AG09309 (cell line): ENCODE results near the gene CMSS1.

ENCODE experiments used
- DNase-seq: peaks from one replicate; pipeline ENCODE4 v3.0.0-alpha.2; 2010; ENCODE audit warnings: low read depth
- H3K4me3 ChIP-seq: 2 replicates; pipeline ENCODE4 v1.5.1; 2011; ENCODE audit warnings: mild to moderate bottlenecking, low read depth, low read length, moderate library complexity; ENCODE audit not compliant: control insufficient read depth
- TF ChIP-seq, protein P1 (sequence below): IDR thresholded peaks from 2 replicates; pipeline ENCODE4 v1.5.1; 2011; ENCODE audit warnings: mild to moderate bottlenecking, low read depth, low read length, inconsistent platforms; ENCODE audit not compliant: insufficient read depth, control insufficient read depth; ENCODE audit errors: missing control alignments

The CMSS1 gene

GRCh38 chr3:100108464-100109079, 290.9 kb downstream of the CMSS1 start:
- TF ChIP-seq, protein P1, sequence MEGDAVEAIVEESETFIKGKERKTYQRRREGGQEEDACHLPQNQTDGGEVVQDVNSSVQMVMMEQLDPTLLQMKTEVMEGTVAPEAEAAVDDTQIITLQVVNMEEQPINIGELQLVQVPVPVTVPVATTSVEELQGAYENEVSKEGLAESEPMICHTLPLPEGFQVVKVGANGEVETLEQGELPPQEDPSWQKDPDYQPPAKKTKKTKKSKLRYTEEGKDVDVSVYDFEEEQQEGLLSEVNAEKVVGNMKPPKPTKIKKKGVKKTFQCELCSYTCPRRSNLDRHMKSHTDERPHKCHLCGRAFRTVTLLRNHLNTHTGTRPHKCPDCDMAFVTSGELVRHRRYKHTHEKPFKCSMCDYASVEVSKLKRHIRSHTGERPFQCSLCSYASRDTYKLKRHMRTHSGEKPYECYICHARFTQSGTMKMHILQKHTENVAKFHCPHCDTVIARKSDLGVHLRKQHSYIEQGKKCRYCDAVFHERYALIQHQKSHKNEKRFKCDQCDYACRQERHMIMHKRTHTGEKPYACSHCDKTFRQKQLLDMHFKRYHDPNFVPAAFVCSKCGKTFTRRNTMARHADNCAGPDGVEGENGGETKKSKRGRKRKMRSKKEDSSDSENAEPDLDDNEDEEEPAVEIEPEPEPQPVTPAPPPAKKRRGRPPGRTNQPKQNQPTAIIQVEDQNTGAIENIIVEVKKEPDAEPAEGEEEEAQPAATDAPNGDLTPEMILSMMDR: no peak
- H3K4me3 ChIP-seq: no peak overlapping the region
- no peak for DNase-seq

DNA sequence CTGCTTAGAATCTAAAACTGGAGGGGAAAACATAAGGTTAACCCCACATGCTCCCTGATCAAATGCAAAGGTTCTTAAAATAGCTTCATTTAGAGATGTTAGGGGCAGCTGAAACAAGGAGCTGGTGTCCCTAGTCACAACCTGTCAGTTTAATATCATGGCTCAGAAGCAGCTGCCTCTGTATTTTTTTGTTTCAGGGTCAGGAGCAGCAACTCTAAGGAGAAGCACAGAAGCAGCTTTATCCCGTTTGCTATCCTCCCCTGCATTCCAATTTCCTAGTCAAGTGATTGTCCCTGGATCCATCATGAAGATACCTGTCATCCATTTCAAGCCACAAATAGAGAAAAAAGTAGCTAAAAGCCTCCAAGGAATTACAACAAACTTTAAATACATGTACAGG, 292.5 kb downstream of the CMSS1 start:
- DNase-seq: no peak
- TF ChIP-seq, protein P1: no peak
- no peak overlapping the region for H3K4me3 ChIP-seq

DNA sequence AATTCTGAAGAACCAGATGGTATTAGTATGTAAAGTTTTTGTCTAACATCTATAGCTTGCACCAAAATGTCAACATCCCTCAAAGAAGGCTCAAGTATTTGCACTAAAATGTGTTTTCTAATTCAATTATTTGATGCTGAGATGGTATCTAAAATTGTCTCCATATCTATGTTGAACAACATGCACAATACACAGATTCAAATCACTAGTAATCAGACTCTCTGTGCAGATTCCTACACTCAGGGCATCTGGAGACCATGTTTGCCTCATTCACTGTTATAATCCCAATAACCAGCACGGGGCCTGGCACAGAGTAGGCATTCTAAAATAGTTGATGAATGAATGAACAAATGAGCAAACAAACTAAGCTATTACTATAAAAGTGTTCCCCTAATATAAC, 294.1 kb downstream of the CMSS1 start:
- TF ChIP-seq, protein P1: no peak
- no peak for DNase-seq

GRCh38 chr3:100113723-100114412, 296.2 kb downstream of the CMSS1 start:
- TF ChIP-seq, protein P1: no peak
- no peak overlapping the region for H3K4me3 ChIP-seq
- DNase-seq: no peak

More for the DNA sequence above, 294.1 kb downstream of the CMSS1 start:
- no peak overlapping the region for H3K4me3 ChIP-seq

DNA sequence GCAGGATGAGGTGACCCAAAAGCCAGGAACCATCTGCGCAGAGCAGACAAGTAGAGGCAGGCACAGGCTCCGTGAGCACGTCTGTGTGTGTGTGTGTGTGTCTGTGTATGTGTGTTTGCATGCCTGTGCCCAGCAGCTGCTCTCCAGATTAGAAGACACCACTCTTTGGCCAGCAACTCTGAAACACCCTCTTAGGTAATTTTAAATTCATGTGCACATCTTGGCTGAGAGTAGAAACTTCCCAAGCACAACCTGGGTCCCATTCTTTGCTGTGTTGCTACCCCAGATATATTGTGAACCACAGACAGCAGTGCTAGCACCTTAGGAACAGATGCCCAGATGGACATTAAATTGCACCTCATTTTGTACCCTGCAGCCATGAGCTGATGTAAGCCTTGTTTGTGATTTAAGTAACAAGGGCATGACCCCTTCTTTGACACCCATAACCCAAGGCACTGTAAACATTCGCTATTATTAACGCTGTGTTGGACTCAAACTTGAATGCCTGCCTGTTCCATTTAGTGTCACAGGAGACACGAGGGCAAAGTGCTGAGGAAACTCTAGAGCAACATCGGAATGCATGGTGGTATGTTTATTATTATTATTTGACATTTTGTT, 296.9 kb downstream of the CMSS1 start, which contains the start of gene FILIP1L:
TSS of gene FILIP1L (minus strand) at position 89 of the 618 bp plus-strand sequence.
- no peak within 1 kb of the TSS for H3K4me3 ChIP-seq
- DNase-seq: no peak

DNA sequence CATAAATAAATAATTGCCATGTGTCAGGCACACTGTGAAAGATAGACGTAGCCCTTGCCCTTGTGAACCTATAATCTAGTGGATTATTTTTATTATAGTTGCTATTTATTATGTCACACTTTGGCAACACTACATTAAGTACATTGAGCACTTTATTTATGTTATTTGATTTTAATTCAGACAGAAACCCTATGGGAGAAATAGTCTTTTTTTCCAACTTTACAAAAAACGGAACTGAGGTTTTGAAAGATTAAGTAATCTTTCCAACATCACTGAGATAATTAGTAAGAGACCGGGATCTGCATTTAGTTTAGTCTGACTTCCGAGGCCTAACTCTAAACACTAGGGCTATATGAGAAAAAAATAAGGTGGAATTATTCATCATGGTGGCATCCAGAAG, 299.4 kb downstream of the CMSS1 start:
- no peak for DNase-seq
- TF ChIP-seq, protein P1: no peak
- H3K4me3 ChIP-seq: no peak overlapping the region

More for the DNA sequence above, 296.9 kb downstream of the CMSS1 start, which contains the start of gene FILIP1L:
- TF ChIP-seq, protein P1: no peak
